H1 (cell line): ENCODE data around the gene PNLDC1. TPM values are rescaled to one million over a fixed set of nuclear protein-coding genes. Genes with fewer than 3 reads are reported as not detected.

Experiments
- CHD1 ChIP-seq: IDR thresholded peaks from 2 replicates; pipeline ENCODE4 v1.6.1; 2012; ENCODE audit warnings: low read depth, low read length, improper control_type of control experiment
- EP300 ChIP-seq, 2 experiments: IDR thresholded peaks; 1 replicate in 1 of 2; 2 replicates in 1 of 2; pipeline ENCODE4 v1.6.1; 2011 to 2012; ENCODE audit warnings: low read depth in 2 of 2, low read length in 2 of 2, mild to moderate bottlenecking in 2 of 2, borderline replicate concordance in 1 of 2, inconsistent platforms in 1 of 2, moderate library complexity in 1 of 2
- KDM4A ChIP-seq: IDR thresholded peaks from one replicate; pipeline ENCODE4 v1.7.1; 2012; ENCODE audit warnings: low read depth, mild to moderate bottlenecking, moderate library complexity, low read length, inconsistent platforms; ENCODE audit not compliant: severe bottlenecking
- SUZ12 ChIP-seq: fragments of 200-600 bp; sonication (generic); IDR thresholded peaks from 2 replicates; pipeline ENCODE4 v1.6.1; 2012; ENCODE audit warnings: mild to moderate bottlenecking, inconsistent platforms, low read length, moderate library complexity, mixed read lengths
- TCF12 ChIP-seq: IDR thresholded peaks from 2 replicates; pipeline ENCODE4 v1.6.1; 2011; ENCODE audit warnings: low read depth, mild to moderate bottlenecking, low read length
- polyA plus RNA-seq, 7 experiments: library from polyadenylated mRNA; depleted of rRNA in 3 of 7; stranded (reverse) in 5 of 7; unstranded in 2 of 7; fragments of >200 nt in 5 of 7; fragments of 200-250 nt in 2 of 7; gene quantifications; 1 replicate in 5 of 7; 2 replicates in 1 of 7; 4 replicates in 1 of 7; pipeline versions ENCODE4 v1.2.1 to v1.2.3, GENCODE V29; 2011 to 2013; ENCODE audit warnings: missing spikeins in 2 of 7, mixed read lengths in 2 of 7
- total RNA-seq: library from RNA; stranded (reverse); fragmentation: NEBNext Ultra II Directional; extraction: Animal tissue kit (Norgen Biotek cat#: 25700); gene quantifications from 2 replicates; pipeline ENCODE4 v1.2.1, GENCODE V29; 2021
- TF ChIP-seq, protein P1 (sequence below): fragments of 300-600 bp; sonication (generic); IDR thresholded peaks from 2 replicates; pipeline ENCODE4 v1.7.1; 2012; ENCODE audit warnings: low read length, moderate library complexity, mild to moderate bottlenecking, inconsistent platforms; ENCODE audit not compliant: insufficient replicate concordance

PNLDC1 gene
- total and polyA plus RNA-seq, 2 of the 8 experiments (the other 6 are each of a cell fraction or from before 2014, with no cell fraction given): 0.15 to 0.34 TPM

DNA sequence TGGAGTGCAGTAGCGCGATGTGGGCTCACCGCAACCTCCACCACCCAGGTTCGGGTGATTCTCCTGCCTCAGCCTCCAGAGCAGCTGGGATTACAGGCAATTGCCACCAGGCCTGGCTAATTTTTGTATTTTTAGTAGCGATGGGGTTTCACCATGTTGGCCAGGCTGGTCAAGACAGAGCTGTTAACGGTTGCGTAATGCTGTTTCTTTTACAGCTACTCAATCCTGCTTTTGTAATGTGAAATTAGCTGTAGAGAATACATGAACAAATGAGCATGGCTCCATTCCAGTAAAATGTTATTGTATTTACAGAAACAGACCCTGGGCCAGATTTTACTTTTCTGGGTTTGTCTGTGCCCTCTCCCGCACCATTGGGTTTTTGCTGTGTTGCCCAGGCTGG lies 1.9 kb downstream of the PNLDC1 start (continued):
- TF ChIP-seq, protein P1, sequence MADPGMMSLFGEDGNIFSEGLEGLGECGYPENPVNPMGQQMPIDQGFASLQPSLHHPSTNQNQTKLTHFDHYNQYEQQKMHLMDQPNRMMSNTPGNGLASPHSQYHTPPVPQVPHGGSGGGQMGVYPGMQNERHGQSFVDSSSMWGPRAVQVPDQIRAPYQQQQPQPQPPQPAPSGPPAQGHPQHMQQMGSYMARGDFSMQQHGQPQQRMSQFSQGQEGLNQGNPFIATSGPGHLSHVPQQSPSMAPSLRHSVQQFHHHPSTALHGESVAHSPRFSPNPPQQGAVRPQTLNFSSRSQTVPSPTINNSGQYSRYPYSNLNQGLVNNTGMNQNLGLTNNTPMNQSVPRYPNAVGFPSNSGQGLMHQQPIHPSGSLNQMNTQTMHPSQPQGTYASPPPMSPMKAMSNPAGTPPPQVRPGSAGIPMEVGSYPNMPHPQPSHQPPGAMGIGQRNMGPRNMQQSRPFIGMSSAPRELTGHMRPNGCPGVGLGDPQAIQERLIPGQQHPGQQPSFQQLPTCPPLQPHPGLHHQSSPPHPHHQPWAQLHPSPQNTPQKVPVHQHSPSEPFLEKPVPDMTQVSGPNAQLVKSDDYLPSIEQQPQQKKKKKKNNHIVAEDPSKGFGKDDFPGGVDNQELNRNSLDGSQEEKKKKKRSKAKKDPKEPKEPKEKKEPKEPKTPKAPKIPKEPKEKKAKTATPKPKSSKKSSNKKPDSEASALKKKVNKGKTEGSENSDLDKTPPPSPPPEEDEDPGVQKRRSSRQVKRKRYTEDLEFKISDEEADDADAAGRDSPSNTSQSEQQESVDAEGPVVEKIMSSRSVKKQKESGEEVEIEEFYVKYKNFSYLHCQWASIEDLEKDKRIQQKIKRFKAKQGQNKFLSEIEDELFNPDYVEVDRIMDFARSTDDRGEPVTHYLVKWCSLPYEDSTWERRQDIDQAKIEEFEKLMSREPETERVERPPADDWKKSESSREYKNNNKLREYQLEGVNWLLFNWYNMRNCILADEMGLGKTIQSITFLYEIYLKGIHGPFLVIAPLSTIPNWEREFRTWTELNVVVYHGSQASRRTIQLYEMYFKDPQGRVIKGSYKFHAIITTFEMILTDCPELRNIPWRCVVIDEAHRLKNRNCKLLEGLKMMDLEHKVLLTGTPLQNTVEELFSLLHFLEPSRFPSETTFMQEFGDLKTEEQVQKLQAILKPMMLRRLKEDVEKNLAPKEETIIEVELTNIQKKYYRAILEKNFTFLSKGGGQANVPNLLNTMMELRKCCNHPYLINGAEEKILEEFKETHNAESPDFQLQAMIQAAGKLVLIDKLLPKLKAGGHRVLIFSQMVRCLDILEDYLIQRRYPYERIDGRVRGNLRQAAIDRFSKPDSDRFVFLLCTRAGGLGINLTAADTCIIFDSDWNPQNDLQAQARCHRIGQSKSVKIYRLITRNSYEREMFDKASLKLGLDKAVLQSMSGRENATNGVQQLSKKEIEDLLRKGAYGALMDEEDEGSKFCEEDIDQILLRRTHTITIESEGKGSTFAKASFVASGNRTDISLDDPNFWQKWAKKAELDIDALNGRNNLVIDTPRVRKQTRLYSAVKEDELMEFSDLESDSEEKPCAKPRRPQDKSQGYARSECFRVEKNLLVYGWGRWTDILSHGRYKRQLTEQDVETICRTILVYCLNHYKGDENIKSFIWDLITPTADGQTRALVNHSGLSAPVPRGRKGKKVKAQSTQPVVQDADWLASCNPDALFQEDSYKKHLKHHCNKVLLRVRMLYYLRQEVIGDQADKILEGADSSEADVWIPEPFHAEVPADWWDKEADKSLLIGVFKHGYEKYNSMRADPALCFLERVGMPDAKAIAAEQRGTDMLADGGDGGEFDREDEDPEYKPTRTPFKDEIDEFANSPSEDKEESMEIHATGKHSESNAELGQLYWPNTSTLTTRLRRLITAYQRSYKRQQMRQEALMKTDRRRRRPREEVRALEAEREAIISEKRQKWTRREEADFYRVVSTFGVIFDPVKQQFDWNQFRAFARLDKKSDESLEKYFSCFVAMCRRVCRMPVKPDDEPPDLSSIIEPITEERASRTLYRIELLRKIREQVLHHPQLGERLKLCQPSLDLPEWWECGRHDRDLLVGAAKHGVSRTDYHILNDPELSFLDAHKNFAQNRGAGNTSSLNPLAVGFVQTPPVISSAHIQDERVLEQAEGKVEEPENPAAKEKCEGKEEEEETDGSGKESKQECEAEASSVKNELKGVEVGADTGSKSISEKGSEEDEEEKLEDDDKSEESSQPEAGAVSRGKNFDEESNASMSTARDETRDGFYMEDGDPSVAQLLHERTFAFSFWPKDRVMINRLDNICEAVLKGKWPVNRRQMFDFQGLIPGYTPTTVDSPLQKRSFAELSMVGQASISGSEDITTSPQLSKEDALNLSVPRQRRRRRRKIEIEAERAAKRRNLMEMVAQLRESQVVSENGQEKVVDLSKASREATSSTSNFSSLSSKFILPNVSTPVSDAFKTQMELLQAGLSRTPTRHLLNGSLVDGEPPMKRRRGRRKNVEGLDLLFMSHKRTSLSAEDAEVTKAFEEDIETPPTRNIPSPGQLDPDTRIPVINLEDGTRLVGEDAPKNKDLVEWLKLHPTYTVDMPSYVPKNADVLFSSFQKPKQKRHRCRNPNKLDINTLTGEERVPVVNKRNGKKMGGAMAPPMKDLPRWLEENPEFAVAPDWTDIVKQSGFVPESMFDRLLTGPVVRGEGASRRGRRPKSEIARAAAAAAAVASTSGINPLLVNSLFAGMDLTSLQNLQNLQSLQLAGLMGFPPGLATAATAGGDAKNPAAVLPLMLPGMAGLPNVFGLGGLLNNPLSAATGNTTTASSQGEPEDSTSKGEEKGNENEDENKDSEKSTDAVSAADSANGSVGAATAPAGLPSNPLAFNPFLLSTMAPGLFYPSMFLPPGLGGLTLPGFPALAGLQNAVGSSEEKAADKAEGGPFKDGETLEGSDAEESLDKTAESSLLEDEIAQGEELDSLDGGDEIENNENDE: no peak
- TF ChIP-seq SUZ12 (no peak), CHD1 (no peak), TCF12 (no peak), KDM4A (no peak), EP300 (IDR thresholded peaks at IDR 0.05; ENCODE audit: borderline replicate concordance in 1 of 2, low read depth in 2 of 2, low read length in 2 of 2) (no peak)
